ENCODE measurements around the gene MT1G.
"Not testable (repeated sequence)": the region's sequence is repeated elsewhere in the genome, so short reads cannot be mapped to it uniquely, and the experiment has no call there.

The MT1G gene

GRCh38 chr16:56675685-56676210 is 7.9 kb upstream of the MT1G start:
- Histone ChIP-seq H3K36me3 (ENCODE audit: control insufficient read depth in 2 of 2, insufficient read depth in 1 of 2, low read length in 2 of 2) (no peaks in the 10 kb centered on the region), H3K27ac (ENCODE audit: extremely low read depth, low read depth, low read length) (no peak overlapping the region), H3K4me3 (ENCODE audit: low read depth, low read length) (no peak overlapping the region), H3K4me1 (ENCODE audit: control insufficient read depth, insufficient read depth, low read length) (no peaks in the 10 kb centered on the region), H3K9me3 (ENCODE audit: control insufficient read depth, insufficient read depth, low read depth, low read length) (no peaks in the 10 kb centered on the region)
- POLR2A ChIA-PET, result interaction anchor here (1.1 kb wide), 1 partner anchor 62 kb away, joined by 3 read pairs; no protein-coding TSS in a partner anchor
- TF ChIP-seq PRDM6 (tag by site-specific recombination; IDR thresholded peaks at IDR 0.05) (no peak), GLI2 (tag by site-specific recombination; IDR thresholded peaks at IDR 0.05; ENCODE audit: borderline replicate concordance, low read depth) (no peak)
- CTCF ChIA-PET, result interaction anchor here (0.6 to 1.1 kb wide), 3 partner anchors 26 to 75 kb away, joined by 3 to 4 read pairs (median 3); no protein-coding TSS in a partner anchor

- H3K9me3 ChIP-seq (ENCODE audit: control insufficient read depth, insufficient read depth, low read depth, low read length); H3K4me3 ChIP-seq (ENCODE audit: low read depth, low read length); H3K4me1 ChIP-seq (ENCODE audit: control insufficient read depth, insufficient read depth, low read length); H3K27ac ChIP-seq (ENCODE audit: extremely low read depth, low read depth, low read length); POLR2A ChIA-PET; H3K36me3 ChIP-seq (ENCODE audit: control insufficient read depth in 2 of 2, insufficient read depth in 1 of 2, low read length in 2 of 2): not testable (repeated sequence)
- CTCF ChIA-PET, result interaction anchor here (0.7 to 3.4 kb wide), 5 partner anchors 10 to 98 kb away, joined by 3 to 31 read pairs (median 5); no protein-coding TSS in a partner anchor
These were observed 6.7 kb upstream of the MT1G start for GRCh38 chr16:56674570-56674969.

GRCh38 chr16:56673921-56674320 is 6.1 kb upstream of the MT1G start:
- ChIA-PET CTCF (interaction anchor here (0.6 to 3.4 kb wide), 9 partner anchors 10 to 218 kb away, joined by 3 to 31 read pairs (median 4); no protein-coding TSS in a partner anchor), POLR2A (no interaction called here)
- Histone ChIP-seq H3K4me3 (ENCODE audit: low read depth, low read length) (no peak overlapping the region), H3K4me1 (ENCODE audit: control insufficient read depth, insufficient read depth, low read length) (no peaks in the 10 kb centered on the region), H3K36me3 (ENCODE audit: control insufficient read depth in 2 of 2, insufficient read depth in 1 of 2, low read length in 2 of 2) (no peaks in the 10 kb centered on the region), H3K27ac (ENCODE audit: extremely low read depth, low read depth, low read length) (no peak overlapping the region), H3K9me3 (ENCODE audit: control insufficient read depth, insufficient read depth, low read depth, low read length) (no peaks in the 10 kb centered on the region)
- TF ChIP-seq BCL11A (tag by site-specific recombination; IDR thresholded peaks at IDR 0.05; ENCODE audit: low read depth) (no peak), ZBTB1 (tag by site-specific recombination; IDR thresholded peaks at IDR 0.05) (no peak), ZNF23 (tag by site-specific recombination; IDR thresholded peaks at IDR 0.05; ENCODE audit: borderline replicate concordance) (no peak), ZSCAN4 (tag by site-specific recombination; IDR thresholded peaks at IDR 0.05) (no peak), ZBTB26 (tag by site-specific recombination; optimal IDR thresholded peaks at IDR 0.05) (no peak), ZNF768 (tag by site-specific recombination; IDR thresholded peaks at IDR 0.05) (no peak), ZNF248 (tag by site-specific recombination; IDR thresholded peaks at IDR 0.05) (no peak), ZBTB21 (tag by site-specific recombination; IDR thresholded peaks at IDR 0.05) (no peak), ZNF549 (tag by site-specific recombination; IDR thresholded peaks at IDR 0.05) (no peak), ZNF16 (tag by site-specific recombination; IDR thresholded peaks at IDR 0.05; ENCODE audit: low read depth) (no peak), ZBTB49 (tag by site-specific recombination; IDR thresholded peaks at IDR 0.05; ENCODE audit: low read depth) (no peak), OVOL3 (tag by site-specific recombination; IDR thresholded peaks at IDR 0.05) (no peak), ZNF416 (tag by site-specific recombination; IDR thresholded peaks at IDR 0.05) (no peak), ZFP37 (tag by site-specific recombination; IDR thresholded peaks at IDR 0.05) (no peak)
